ENCODE results near the gene RASSF9.

Gene RASSF9

DNA sequence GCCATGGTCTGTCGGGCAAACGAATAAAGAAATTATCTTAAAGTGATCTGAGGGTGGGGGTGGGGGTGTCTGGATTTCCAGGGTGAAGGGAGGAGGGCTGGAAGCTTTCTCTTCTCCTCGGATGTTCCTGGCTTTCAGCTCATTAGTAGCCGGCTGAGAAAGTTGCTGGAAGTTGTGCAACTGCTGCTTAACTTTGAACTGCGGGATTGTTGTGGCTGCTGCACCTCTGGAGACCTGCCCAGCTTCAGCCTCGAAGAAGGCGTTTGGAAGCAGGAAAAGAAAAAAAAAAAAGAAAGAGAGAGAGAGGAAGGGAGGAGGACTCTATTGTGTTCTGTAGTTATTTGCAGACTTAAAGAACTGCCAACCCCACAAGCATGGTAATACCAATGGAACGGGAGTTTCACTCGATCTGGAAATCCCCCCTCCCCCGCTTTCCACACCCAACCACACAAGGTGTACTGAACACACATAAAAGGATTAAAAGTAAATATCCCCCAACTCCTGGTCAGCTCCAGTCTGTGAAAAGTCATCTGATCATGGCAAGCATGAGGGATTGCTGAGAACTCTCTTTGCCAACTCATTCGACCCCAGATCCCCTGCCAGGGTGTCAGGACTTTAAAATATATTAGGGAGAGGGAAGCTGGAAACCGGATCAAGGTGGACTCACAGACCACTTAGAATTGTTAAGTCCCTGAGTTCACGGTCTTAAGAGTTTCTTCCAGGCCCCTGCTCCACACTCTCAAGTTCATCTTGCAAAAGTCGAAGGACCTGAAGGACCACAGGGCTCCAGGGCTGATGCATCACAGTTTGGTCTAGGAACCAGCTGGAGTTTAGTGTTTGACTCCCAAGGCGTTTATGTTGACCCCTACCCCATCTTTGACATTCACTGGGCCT, at the start of gene RASSF9:
RASSF9 (minus strand) TSS at position 213 of the 894 bp plus-strand sequence; CDS start at position 5, 208 bp downstream.
- no peak for DNase-seq

DNA sequence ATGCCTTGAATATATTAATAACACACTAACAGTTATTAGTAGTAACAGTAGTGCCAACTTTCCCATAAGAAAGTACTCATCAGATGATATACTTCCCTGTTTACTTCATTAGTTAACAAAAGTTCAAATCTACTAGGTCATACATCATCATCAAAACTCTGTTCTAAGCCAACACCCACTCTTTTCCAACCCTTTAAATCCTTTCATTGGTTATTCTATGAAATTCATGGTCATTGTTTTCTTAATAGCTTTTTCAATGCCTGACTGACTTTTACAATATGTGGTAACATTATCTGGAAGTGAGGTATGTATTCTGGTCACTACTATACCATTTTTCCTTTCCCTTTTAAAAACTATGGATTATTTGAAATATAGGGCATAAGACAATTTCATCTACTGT, 47.6 kb upstream of the RASSF9 start:
- no peak for DNase-seq

GRCh38 chr12:85877459-85877858, 41.2 kb upstream of the RASSF9 start:
- no peak for DNase-seq

- DNase-seq, result no peak
Measured at GRCh38 chr12:85874031-85874461, 37.8 kb upstream of the RASSF9 start, which contains the start of gene NTS. Gene NTS, plus strand, starts transcription at chr12:85874295. Its CDS starts 109 bp downstream, at chr12:85874404.

- no peak for DNase-seq
Measured at GRCh38 chr12:85872497-85873091, 36.4 kb upstream of the RASSF9 start.

GRCh38 chr12:85866986-85867776, 31.0 kb upstream of the RASSF9 start:
- DNase-seq, result no peak

GRCh38 chr12:85865890-85866289, 29.7 kb upstream of the RASSF9 start:
- no peak for DNase-seq

GRCh38 chr12:85856966-85857365, 20.8 kb upstream of the RASSF9 start:
- no peak for DNase-seq

DNA sequence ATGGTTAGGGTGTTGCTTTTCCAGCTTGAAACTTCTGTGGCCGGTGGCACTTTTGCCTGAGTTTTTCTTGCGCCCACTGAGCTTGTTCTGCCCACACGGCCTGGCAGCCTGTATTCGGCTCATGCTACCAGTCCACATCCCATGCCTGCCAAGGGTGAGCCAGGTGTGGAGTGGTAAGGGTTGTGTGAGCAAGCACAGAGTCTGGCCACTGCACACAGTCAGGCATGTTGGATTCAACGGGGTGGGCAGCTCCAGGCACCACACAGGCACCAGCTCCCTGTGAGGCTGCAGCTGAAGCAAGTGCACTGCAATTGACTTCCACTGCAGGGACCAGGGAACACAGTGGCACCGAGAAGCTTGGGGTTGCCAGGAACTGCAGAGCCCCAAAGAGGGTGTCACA, 19.1 kb upstream of the RASSF9 start:
- DNase-seq, result no peak

GRCh38 chr12:85849344-85849743, 13.1 kb upstream of the RASSF9 start:
- no peak for DNase-seq

DNA sequence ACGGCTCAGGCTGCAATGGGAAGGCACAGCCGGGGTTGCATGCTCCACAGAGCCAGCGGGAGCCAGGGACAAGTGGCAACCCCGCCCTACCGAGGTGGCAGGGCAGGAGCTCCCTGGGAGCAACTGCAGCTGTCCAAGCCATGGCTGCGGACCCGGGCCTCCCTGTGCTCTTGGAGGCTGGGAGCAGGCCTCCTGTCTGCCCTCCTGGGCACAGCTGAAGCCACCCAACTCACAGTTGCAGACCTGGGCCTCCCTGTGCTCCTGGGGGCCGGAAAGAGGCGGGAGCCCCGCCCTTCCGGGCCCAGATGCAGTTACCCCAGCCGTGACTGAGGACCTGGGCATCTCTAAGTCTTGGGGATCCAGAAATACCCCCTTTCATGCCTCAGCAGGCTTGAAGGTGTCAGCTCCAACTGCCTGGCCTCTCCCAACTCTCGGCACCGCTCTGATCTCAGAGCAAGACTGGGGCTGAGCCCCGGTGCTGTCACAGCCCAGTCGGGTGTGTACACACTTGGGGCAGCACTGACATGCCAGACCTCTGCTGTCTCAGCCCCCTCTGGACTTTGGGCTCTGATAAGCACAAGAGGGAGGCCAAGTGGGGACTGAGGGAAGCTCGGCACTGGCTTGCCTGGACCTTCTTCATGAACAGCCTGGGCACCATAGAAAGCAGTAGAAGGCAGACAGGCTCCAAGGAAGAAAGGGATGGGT, 7.5 kb upstream of the RASSF9 start:
- no peak for DNase-seq

DNA sequence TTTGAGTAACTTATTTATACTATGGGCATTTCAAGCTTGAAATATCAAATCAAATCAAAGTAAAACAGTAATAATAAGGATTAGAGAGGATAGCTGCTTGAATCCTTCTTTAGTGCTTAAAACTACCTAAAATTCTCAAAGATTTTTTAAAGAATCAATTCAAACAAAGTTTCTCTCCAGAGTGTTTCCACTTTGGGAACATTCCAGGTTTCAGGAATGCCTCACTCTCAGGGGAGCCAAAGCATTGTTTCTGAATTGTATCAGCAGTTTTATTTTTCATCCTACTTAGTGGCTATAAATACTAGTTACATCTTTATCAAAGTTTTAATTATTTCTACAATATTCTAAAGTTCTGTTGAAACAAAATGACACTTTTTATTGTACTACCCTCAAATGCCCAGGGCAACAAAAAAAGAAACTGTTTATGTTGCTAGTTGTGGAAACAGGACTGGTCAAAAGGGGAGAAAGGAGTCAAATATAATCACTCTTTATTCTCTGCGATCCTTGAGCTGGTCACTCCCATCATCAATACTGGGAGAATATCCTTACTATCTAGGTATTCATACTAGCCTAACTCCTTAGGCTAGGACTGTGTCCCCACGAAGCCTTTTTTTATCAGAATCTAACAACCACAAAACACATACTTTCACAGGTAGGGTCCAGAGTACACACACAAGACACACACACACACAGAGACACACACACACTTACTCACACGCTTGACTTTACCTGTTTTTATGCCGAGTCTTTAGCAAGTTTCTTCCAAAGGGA, 598 bp downstream of the RASSF9 start:
- DNase-seq, result no peak

GRCh38 chr12:85834378-85834777, 1.8 kb downstream of the RASSF9 start:
- no peak for DNase-seq

DNA sequence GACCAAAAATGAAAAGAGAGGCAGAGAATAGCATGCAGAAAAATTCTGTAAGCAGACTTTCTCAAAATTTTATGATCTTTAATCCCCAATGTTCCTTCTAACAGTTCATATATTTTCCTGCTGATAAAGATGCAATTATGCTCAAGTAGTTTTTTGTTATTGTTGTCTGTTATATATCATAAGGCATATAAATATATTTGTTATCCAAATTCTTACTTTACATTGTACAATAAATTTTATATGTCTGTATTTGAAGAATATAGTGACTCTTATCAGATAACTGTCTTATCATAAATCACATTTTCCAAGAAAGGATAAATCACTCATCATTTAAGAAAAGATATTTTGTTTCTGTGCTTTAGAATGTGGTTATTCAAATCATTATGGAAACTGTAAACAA, 2.6 kb downstream of the RASSF9 start:
- no peak for DNase-seq

GRCh38 chr12:85831327-85831990, 4.8 kb downstream of the RASSF9 start:
- DNase-seq, result no peak

DNA sequence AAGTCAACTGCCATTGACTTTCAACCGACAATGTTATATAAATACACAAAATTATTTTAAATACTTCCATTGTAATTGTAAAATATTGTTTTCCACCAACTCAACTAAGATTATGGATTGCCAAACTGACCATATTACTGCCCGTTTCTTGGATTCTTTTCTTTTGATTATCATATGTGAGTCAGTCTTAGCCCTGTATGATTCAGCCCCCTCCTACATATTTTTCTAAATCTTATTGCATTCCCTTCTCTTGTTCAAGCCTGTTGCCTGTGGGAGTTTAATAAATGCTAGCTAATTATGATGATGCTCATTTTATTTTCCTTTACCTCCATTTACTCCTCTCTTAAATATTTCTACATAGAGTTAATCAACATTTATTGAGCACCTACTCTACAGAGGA, 6.8 kb downstream of the RASSF9 start:
- no peak for DNase-seq

DNA sequence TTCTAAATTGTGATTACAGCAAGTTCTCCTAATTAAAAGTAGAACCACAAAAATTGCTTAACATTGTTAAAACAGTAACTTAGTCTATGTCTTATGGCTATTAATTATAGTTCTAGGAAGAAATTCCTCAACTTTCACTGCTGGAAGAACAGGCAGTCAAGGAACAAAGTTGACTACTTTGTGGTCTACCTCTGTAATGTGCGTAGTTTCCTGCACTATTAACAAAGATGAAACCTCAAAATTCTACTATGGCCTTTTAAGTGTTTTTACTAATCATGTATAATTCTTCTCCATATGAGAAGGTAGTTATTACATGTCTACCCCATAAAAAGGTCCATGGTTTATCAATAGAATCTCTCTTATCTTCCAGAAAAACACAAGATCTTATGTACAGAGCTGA, 7.6 kb downstream of the RASSF9 start:
- no peak for DNase-seq

DNA sequence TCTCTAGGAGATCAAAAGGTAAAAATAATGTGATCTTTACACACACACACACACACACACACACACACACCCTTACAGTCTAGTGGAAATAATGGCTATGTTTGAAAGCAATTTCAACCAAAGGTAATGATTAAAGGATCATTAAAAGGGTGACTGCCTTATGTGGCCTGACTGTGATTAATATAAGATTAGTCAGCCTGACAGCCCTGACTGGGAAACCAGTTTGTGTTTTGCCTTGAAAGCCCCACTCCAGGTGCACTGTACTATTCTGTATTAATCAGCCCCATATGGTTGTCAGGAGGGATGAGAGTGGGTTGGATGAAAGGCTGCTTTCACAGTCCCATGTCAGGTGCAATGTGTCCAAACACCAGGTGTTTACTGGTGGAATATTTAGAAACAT, 10.5 kb downstream of the RASSF9 start:
- no peak for DNase-seq

- no peak for DNase-seq
Measured at GRCh38 chr12:85823436-85824180, 12.6 kb downstream of the RASSF9 start.

DNA sequence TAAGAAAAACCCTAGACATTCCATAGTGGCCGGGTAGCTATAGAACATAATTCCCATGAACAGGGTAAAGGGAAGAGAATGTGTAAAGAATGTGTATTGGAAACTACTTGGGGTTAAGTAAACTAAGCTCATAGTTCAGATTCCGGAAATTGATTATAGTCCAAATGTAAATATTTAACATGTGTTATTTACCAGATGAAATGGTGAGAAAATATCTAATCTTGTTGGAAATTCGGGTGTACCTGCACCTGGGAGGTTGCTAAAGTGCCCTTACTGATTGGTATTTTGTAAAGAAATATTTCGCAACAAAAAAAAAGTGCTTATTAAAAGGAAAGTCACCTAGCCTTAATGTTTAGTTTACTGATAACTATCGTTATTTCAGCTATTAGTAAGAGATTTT, 14.4 kb downstream of the RASSF9 start:
- no peak for DNase-seq

DNA sequence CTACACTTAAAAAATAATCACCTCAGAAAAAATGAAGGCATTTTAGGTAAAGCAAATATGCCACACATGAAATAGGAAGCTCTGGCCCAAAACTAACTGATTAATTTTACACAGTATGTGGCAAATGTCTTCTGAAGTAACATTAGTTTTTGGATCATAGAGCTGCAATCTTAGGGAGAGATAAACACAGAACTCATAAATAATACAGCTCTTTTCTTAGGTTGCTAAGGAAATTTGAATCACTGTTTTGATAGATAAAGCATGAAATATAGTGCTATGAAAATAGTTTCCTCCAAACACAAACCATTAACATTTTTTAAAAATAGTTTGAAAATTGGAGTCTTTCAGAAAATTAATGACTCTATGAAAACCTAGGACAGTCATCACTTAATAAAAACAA, 15.0 kb downstream of the RASSF9 start:
- DNase-seq, result no peak

Measured in NCI-H510A (cell line).